Limb (tissue), 2 donors: ENCODE measurements around the gene FCGR3A.
A peak's percentile ranks its signal among the peaks of the same experiment; 100 is the strongest.
"Not testable (repeated sequence)": the region's sequence is repeated elsewhere in the genome, so short reads cannot be mapped to it uniquely, and the experiment has no call there.

Experiments
- DNase-seq, 2 donors: peaks; one replicate each; pipeline ENCODE4 v3.0.0-alpha.2; 2016; ENCODE audit errors: extremely low spot score in 2 of 2

Gene FCGR3A

GRCh38 chr1:161549652-161550051 is at the start of gene FCGR3A:
TSS of gene FCGR3A (minus strand) at chr1:161549818. CDS start at chr1:161549736, 82 bp downstream.
- no peak for DNase-seq

GRCh38 chr1:161597077-161597476 is 47.5 kb upstream of the FCGR3A start:
- DNase-seq = not testable (repeated sequence)

GRCh38 chr1:161595583-161595982 is 46.0 kb upstream of the FCGR3A start:
- DNase-seq = not testable (repeated sequence)

GRCh38 chr1:161595173-161595572 is 45.6 kb upstream of the FCGR3A start:
- DNase-seq = not testable (repeated sequence)

GRCh38 chr1:161594269-161594984 is 44.8 kb upstream of the FCGR3A start:
- DNase-seq = peak in 1 of 2 donors; percentile 17

GRCh38 chr1:161593092-161593755 is 43.6 kb upstream of the FCGR3A start:
- DNase-seq = not testable (repeated sequence)

GRCh38 chr1:161592586-161592985 is 43.0 kb upstream of the FCGR3A start:
- not testable (repeated sequence) for DNase-seq

- DNase-seq = not testable (repeated sequence)
Observed at GRCh38 chr1:161589920-161590319, 40.3 kb upstream of the FCGR3A start.

- DNase-seq = not testable (repeated sequence)
Observed at GRCh38 chr1:161589365-161589764, 39.7 kb upstream of the FCGR3A start.

GRCh38 chr1:161588596-161588995 is 39.0 kb upstream of the FCGR3A start:
- not testable (repeated sequence) for DNase-seq

- not testable (repeated sequence) for DNase-seq
Observed at GRCh38 chr1:161582882-161583281, 33.3 kb upstream of the FCGR3A start.

- not testable (repeated sequence) for DNase-seq
Observed at GRCh38 chr1:161580879-161581537, 31.4 kb upstream of the FCGR3A start.

GRCh38 chr1:161579856-161580507 is 30.4 kb upstream of the FCGR3A start:
- not testable (repeated sequence) for DNase-seq

GRCh38 chr1:161576676-161577075 is 27.1 kb upstream of the FCGR3A start:
- DNase-seq = not testable (repeated sequence)

- DNase-seq = not testable (repeated sequence)
Observed at GRCh38 chr1:161571703-161572102, 22.1 kb upstream of the FCGR3A start.

GRCh38 chr1:161566602-161566960 is 17.0 kb upstream of the FCGR3A start:
- not testable (repeated sequence) for DNase-seq

- DNase-seq = not testable (repeated sequence)
Observed at GRCh38 chr1:161563522-161563921, 13.9 kb upstream of the FCGR3A start.

GRCh38 chr1:161562441-161562840 is 12.8 kb upstream of the FCGR3A start:
- DNase-seq = not testable (repeated sequence)

GRCh38 chr1:161560960-161561715 is 11.5 kb upstream of the FCGR3A start:
- DNase-seq = not testable (repeated sequence)

- not testable (repeated sequence) for DNase-seq
Observed at GRCh38 chr1:161557506-161558450, 8.2 kb upstream of the FCGR3A start.
